HG03060 (cell line): ENCODE data around the gene HLTF.
"Not testable (repeated sequence)": the region's sequence is repeated elsewhere in the genome, so short reads cannot be mapped to it uniquely, and the experiment has no call there.

Experiments used
- ATAC-seq: cut with Tn5 transposase; IDR thresholded peaks from one replicate; pipeline ENCODE4 v1.9.1; 2021; ENCODE audit warnings: low read depth, moderate number of reproducible peaks; ENCODE audit not compliant: unreplicated experiment

The HLTF gene, protein sequence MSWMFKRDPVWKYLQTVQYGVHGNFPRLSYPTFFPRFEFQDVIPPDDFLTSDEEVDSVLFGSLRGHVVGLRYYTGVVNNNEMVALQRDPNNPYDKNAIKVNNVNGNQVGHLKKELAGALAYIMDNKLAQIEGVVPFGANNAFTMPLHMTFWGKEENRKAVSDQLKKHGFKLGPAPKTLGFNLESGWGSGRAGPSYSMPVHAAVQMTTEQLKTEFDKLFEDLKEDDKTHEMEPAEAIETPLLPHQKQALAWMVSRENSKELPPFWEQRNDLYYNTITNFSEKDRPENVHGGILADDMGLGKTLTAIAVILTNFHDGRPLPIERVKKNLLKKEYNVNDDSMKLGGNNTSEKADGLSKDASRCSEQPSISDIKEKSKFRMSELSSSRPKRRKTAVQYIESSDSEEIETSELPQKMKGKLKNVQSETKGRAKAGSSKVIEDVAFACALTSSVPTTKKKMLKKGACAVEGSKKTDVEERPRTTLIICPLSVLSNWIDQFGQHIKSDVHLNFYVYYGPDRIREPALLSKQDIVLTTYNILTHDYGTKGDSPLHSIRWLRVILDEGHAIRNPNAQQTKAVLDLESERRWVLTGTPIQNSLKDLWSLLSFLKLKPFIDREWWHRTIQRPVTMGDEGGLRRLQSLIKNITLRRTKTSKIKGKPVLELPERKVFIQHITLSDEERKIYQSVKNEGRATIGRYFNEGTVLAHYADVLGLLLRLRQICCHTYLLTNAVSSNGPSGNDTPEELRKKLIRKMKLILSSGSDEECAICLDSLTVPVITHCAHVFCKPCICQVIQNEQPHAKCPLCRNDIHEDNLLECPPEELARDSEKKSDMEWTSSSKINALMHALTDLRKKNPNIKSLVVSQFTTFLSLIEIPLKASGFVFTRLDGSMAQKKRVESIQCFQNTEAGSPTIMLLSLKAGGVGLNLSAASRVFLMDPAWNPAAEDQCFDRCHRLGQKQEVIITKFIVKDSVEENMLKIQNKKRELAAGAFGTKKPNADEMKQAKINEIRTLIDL

DNA sequence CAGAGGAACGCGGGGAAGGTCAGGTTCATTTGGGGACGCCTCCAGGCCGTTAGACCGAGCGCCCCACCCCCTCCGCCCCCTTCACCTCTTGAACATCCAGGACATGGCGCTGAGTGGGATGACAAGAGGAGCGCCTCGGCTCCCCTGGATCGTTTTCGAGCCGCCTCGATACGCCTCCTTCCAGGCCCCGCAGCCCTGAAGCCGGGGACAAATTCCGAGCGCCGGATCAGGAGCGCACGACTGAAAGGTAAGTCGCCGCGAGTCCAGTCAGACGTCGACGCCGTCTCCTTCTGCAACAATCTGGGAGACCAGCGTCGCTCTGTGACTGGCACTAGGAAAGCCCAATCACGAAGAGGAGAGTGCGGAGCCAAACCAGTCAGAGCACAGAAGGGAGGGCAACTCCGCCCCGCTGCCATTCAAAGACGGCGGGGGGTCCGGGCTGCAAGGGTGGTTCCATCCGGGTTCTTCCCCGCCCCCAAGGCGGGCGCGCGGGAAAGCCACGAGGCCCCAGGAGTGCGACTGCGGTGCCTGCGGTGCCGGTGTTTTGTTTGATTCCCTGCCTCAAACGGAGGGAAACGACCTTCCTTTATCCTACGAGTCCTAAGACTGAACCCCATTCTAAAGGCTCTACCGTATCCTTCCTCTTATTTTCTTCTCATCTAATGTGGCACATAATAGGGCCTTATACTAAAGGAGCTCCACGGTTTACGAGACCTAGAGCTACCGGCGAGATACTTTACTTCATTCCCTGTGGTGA is at the start of gene HLTF:
Gene HLTF (minus strand): TSS at position 302 of the 757 bp plus-strand sequence. CDS start 197 bp downstream, at position 105.
- ATAC-seq = peak; percentile 94

DNA sequence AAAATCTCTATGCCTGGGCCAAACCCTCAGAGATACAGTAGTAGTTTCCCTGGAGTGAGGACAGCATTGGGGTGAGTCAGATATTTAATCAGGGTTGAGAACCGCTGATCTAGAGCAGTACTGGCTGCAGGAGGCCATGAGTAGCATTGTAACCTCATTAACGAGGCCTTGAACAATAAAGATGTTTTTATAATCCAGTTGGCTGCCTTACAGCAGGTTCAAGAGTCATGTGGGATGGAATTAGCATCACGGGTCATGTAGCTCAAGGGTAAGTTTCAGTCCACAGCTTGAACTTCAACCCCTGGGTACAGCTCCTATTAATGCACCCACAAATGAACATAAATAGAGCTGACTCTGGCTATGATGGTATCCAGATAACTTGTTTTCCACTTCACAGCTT is 48.2 kb upstream of the HLTF start:
- no peak for ATAC-seq

DNA sequence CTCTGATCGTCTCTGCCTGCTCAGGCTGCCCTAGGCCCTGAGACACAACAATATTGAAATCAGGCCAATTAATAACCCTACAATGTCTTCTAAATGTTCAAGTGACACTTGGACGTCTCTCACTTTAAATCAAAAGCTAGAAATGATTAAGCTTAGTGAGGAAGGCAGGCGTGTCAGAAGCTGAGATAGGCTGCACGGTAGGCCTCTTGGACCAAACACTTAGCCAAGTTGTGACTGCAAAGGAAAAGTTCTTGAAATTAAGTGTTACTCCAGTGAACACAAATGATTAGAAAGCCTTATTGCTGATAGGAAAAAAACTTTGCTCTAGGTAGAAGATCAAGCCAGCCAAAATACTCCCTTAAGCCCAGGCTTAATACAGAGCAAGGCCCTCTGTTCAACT is 45.3 kb upstream of the HLTF start:
- no peak for ATAC-seq

DNA sequence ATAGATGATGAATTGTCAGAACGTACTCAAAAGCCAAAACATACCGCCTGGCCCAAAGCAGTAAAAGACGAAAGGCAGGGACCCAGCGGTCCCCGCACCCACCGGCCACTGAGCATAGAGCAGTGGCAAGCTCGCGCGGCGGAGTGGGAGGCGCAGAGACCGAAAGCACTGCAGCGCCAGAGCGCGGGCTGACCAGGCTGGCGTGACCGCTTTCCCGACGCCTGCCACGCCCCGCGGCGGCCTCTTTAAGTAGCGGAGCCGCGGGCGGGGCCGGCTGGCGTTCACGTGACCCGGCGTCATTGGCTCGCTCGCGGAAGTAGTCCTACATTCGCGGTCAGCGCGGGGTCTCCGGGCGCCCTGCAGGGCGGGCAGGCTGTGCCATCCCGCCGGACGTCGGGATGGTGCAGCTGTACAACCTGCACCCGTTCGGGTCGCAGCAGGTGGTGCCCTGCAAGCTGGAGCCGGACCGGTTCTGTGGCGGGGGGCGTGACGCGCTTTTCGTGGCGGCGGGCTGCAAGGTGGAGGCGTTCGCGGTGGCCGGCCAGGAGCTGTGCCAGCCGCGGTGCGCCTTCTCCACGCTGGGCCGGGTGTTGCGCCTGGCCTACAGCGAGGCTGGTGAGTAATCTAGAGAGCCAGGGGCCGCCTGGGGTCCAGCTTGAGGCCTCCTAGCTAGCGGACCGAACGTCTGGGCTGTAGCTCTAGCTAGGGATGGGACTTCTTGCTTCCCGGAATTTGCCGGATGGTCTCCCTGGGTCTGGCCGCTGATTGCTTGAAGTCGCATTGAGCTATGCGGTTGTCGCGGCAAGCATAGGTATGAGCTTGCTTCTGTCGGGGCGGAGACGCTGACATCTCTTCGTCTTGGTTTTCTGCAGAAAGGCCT is 43.2 kb upstream of the HLTF start, which contains the start of gene HPS3:
Gene HPS3 (plus strand): TSS at position 313 of the 880 bp plus-strand sequence. CDS start 86 bp downstream, at position 399.
- ATAC-seq = peak; percentile 76

DNA sequence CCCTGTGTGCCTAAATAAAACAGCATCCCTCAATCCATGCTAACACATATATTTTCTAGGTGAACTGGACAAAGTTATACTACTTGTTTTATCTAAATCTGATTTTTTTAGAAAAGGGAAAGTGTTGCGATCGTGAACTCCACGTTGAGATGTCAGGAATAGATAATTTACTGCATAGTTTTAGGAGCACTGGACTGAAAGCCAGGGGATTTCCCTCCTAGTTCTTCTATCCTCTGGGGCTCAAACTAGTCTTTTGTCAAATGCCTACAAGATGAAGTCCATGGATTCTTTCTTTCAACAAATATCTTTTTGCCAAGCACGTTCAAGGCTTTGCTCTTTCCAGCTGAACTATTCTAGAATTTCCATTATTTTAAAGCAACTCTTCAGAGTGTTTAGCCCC is 42.5 kb upstream of the HLTF start:
- no peak for ATAC-seq

DNA sequence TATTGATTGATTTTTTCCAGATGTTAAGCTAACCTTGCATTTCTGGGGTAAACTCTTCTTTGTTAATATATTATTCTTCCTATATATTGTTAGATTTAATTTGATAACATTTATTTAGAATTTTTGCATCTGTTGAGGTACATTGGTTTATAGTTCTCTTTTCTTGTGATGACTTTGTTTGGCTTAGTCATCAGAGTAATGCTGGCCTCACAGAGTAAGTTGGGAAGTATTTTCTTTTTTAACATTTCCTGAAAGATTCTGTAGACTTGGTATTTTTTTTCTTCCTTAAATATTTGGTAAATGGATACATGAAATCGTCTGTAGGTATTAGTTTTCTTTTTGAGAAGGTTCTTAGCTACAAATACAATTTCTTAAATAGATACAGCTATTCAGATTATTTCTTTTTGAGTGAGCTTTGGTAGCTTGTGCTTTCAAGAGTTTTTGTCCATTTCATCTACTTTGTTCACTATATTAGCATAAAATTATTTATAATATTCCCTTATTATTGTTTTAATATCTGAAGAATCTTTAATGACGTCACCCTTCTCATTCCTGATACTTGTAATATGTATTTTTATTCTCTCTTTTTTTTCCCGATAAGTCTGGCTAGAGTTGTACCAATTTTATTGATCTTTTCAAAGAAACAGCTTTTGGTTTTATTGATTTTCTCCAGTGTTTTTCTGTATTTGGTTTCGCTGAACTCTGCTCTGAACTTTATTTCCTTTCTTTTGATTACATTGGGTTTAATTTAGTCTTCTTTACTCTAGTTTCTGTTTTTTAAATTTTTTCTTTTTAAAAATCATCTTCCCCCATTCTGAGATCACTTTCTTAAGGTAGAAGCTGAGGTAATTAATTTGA is 36.6 kb upstream of the HLTF start:
- no peak for ATAC-seq

DNA sequence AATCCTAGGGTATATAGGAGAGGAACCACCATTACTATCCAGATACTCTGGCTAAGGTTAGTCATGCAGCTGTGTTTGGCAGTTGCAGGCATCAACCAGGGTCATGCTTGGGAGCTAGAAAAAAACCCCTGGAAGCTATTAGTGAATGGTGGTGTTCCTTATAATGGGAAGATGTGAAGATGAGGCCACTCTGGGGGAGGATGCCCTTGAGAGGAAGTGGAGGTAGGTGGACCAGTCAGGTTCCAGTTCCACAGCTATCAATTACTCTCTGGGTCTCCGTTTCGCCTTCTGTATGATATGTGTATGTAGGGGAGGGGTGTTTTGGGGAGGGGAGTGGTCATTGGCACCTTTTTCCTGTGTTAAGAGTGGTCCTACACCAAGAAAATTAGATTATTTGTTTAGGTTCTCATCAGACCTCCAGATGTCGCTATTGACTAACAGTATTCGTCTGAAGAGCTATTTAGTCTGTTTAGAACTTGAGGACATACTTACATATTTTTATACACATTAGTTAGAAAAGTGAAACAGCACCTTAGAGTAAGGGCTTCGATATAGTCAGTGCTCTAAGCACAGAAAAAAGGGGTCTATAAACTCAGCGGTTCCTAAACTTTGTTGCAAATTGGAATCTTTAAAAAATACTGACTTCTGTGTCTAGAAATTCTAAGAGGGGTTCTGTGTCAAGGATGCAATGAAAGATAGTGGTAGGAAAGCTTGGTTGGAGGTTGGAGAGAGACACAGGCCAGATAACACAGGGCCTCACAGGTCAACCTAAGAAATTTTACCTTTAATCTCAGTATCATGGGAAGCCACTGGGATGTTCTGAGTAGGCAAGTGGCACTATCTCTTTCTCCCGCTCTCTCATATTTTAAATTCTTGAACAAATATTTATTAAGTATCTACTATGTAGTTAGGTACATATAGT is 34.0 kb upstream of the HLTF start:
- peak; percentile 64 for ATAC-seq

DNA sequence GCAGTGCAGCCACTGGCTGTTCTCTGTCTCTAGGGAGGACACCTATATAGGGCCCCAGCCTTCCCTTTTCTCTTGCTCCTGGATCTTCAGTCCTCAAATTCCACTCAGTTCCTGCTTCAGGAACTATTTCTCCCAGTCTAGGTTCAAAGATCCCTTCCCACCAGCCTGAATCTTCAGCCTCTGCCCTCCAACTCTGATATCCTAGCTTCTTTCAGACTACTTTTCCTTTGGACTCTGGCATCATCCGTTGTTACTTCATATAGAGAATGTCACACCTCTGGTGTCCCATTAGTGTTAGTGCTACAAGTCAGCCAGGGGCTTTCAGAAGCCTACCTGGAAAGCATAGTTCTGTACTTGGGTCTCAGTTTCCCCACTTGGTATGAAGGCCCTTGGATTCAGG is 33.1 kb upstream of the HLTF start:
- no peak for ATAC-seq

DNA sequence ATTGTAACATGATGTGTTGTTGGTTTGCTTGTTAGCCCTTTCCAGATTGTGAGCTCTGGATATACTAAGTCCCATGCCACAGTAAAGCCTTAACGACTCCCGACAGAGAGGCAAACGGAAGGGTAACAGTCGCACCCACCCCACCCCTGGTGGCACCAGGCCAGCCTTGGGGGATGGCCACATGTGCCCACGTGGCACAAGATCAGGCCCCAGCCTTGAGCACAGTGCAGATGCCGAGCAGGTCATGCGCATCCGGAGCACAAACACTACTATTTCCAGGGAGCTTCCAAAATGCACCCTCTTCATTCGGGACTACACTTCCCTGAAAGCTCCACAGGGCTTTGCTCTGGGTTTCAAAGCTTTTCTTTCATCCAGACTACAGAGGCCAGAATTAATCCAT is 32.4 kb upstream of the HLTF start:
- ATAC-seq = no peak

DNA sequence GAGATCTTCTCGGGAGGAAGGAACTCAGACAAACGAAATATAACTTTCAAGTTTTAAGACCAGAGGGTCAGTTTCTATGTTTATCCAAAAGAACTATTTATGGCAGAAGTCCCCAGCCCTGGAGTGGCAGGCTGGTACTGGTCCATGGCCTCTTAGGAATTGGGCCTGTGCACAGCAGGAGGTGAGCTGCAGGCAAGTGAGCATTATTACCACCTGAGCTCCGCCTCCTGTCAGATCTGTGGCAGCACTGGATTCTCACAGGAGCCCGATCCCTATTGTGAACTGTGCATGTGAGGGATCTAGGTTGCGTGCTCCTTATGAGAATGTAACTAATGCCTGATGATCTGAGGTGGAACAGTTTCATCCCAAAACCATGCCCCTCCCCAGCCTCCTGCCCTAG is 28.8 kb upstream of the HLTF start:
- ATAC-seq = no peak

DNA sequence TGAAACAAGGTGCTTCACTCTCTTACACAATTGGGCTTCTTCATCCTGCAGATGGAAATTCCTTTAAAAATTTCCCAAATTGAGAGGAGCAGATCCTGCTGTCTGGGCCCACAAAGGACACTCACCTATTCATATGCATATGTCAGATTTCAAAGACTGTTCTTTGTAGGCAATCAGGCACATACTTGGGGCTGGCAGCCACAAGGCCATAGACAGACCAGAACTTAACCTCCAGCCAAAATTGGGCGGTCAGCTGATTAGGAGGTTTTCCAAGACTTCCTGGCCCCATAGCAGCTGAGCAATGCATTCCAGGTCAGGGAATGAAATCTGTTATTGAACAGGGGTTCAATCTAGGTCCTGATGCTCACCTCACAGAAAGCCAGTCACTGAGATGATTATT is 28.1 kb upstream of the HLTF start:
- no peak for ATAC-seq

DNA sequence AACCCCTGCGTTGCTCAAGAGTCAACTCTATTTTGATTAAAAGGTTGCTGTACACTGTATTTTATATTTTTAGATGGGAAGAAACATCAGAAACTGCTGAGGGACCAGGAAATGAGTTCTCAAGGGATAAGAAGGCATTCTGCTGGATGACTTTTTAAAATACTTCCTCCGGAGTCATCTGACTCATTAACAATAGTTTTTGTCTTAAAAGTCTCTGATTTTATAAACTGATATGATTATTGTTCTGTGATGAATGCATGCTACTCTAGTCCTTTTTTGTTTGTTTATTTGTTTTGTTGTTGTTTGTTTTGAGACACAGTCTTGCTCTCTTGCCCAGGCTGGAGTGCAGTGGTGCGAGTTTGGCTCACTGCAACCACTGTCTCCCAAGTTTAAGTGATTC is 18.2 kb upstream of the HLTF start:
- ATAC-seq = no peak

DNA sequence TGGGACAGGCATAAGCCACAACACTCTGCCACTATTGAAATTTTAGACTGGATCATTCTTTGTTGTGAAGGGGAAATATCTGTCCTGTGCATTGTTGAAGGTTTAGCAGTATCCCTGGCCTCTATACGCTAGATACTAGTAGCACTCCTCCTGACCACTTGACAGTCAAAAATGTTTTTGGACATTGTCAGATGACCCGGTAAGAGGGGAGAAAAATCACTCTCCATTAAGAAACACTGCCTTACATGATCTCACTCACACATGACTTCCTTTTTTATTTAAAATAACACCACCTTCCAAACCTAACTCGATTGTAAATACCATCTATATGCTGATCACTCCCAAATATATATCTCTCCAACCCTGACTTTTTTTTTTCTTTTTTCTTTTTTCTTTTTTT is 15.3 kb upstream of the HLTF start:
- no peak for ATAC-seq

DNA sequence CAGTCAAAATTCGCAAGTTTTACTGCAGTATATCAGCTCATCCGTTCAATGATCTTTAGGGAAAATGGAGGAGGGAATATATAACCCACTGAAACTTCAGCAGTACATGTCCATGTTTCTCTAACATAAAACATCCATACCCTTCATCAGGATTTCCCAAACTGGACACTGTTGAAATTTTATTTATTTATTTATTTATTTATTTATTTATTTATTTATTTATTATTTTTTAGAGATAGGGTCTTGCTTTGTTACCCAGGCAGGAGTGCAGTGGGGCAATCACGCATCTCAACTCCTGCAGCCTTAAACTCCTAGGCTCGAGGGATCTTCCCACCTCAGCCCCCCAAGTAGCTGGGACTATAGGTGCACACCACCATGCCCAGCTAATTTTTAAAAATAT is 14.8 kb upstream of the HLTF start:
- no peak for ATAC-seq

DNA sequence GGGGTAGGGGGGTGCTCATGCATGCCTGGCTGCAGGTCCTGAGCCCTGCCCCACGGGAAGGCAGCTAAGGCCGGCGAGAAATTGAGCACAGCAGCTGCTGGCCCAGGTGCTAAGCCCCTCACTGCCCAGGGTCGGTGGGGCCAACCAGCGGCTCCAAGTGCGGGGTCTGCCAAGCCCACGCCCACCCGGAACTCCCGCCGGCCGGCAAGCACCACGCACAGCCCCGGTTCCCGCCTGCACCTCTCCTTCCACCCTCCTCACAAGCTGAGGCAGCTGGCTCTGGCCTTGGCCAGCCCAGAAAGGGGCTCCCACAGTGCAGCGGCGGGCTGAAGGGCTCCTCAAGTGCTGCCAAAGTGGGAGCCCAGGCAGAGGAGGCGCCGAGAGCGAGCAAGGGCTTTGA is 11.7 kb upstream of the HLTF start:
- ATAC-seq = not testable (repeated sequence)

DNA sequence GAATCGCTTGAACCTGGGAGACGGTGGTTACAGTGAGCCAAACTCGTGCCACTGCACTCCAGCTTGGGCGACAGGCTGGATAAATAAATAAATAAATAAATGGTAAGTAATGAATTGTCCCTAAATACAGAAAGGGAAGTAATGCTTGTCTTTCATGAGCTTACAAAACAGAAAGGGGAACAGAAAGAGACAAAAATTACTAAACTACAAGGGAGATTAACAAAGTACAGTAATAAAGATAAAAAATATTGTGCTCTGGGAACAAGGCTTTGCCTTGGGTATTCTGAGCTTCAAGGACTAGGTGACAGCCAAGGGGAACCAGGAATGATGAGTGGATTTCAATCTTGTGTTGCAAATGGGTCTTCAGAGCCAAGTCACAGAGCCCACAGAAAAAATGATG is 9.2 kb upstream of the HLTF start:
- peak; percentile 87 for ATAC-seq

DNA sequence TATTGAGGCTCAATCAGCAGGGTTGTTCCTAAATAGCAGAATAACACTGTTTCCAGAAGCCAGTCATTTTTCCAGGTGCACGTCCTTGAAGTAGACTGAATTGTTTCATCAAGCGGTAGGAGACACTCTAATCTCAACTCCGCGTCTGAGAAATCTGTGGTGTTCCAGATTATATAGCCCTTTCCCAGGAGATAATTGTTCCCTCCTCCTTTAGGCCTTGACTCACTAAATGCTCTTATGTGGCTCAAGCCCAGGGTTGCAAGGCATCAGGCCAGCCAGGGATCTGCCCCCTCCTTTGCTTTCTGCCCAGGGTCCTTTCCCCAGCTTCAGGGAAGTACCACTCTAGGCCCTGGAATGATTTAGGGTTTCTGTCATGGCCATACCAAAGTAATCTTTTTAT is 5.7 kb upstream of the HLTF start:
- no peak for ATAC-seq

DNA sequence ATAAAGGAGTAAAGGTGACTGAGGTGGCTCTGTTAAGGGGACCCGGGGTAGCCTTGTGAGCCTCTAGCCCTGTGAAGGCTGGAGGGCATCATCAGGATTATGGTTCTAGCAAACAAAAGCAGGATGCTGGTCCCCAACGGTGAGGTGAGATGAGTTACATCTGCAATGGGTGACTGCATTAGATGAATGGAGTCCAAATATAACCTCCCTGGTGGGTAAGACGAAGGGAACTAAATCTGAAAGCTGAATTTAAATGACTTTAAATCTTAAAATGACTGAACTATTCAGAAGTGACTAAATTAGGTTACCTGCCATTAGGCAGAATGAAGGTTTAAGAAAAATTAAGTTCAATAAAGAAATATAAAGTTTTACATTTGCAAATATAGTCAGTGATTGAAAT is 4.6 kb upstream of the HLTF start:
- ATAC-seq = peak; percentile 29
